IMR-90 (cell line): Measurements from ENCODE around the gene SOD1. TPM values are rescaled to one million over a fixed set of nuclear protein-coding genes. Genes with fewer than 3 reads are reported as not detected.
"Not testable (repeated sequence)": the region's sequence is repeated elsewhere in the genome, so short reads cannot be mapped to it uniquely, and the experiment has no call there.

Experiments
- ATAC-seq: fragments of 200-7000 bp; cut with Tn5 transposase; 2 replicates; pipeline ENCODE4 v1.9.1; 2020; ENCODE audit warnings: low read depth, mild to moderate bottlenecking, moderate library complexity
- BruUV-seq: library from RNA; stranded (reverse); fragments of 400-500 nt; replicated peaks from 2 replicates; lab custom pipeline; 2021; lab: Mats Ljungman, UMichigan
- CTCF ChIA-PET: fragments of 300-600 bp; formaldehyde crosslinking; extraction: SDS; loops from one replicate; lab custom pipeline; 2021; ENCODE audit warnings: antibody characterized with exemption; lab: Yijun Ruan, JAX
- POLR2A ChIA-PET: fragments of 300-600 bp; sonication (Branson Sonifier 250); formaldehyde crosslinking; loops from one replicate; lab custom pipeline; 2022; ENCODE audit warnings: antibody characterized with exemption; ENCODE audit not compliant: unreplicated experiment; lab: Charles Lee
- DNase-seq: peaks from one replicate; pipeline ENCODE4 v3.0.0; 2013
- H2AFZ ChIP-seq: replicated peaks from 2 replicates; pipeline ENCODE3; 2013; ENCODE audit warnings: low read length, mild to moderate bottlenecking; ENCODE audit not compliant: poor library complexity
- H2AK5ac ChIP-seq: 2 replicates; pipeline ENCODE4 v1.6.1; 2013; ENCODE audit warnings: low read depth, low read length, inconsistent platforms
- H2AK9ac ChIP-seq: replicated peaks from 2 replicates; pipeline ENCODE3; 2013; ENCODE audit warnings: mild to moderate bottlenecking, low read depth, low read length, moderate library complexity; ENCODE audit not compliant: poor library complexity
- H2BK120ac ChIP-seq: 2 replicates; pipeline ENCODE4 v1.6.1; 2013; ENCODE audit warnings: low read depth, low read length, inconsistent platforms
- H2BK15ac ChIP-seq: 3 replicates; pipeline ENCODE4 v1.6.1; 2013; ENCODE audit warnings: low read depth, low read length, inconsistent platforms
- H2BK20ac ChIP-seq: 2 replicates; pipeline ENCODE4 v1.6.1; 2013; ENCODE audit warnings: low read depth, mild to moderate bottlenecking, inconsistent platforms, low read length, moderate library complexity
- H2BK5ac ChIP-seq: 2 replicates; pipeline ENCODE4 v1.6.1; 2013; ENCODE audit warnings: mild to moderate bottlenecking, low read depth, low read length, inconsistent platforms; ENCODE audit not compliant: poor library complexity, severe bottlenecking
- H3K14ac ChIP-seq: replicated peaks from 2 replicates; pipeline ENCODE4 v1.6.1; 2013; ENCODE audit warnings: low read depth, low read length, inconsistent platforms
- H3K18ac ChIP-seq: 2 replicates; pipeline ENCODE4 v1.6.1; 2013; ENCODE audit warnings: low read depth, low read length, control low read depth
- H3K23ac ChIP-seq: 2 replicates; pipeline ENCODE4 v1.6.1; 2013; ENCODE audit warnings: low read depth, low read length, inconsistent platforms
- H3K27ac ChIP-seq: 2 replicates; pipeline ENCODE4 v1.5.1; 2013; ENCODE audit warnings: mild to moderate bottlenecking, control low read depth, low read length; ENCODE audit not compliant: insufficient read depth
- H3K27me3 ChIP-seq: 2 replicates; pipeline ENCODE4 v1.6.1; 2013; ENCODE audit warnings: low read length; ENCODE audit not compliant: control insufficient read depth, insufficient read depth
- H3K36me3 ChIP-seq: 2 replicates; pipeline ENCODE4 v1.6.1; 2013; ENCODE audit warnings: low read length, mixed read lengths; ENCODE audit not compliant: control insufficient read depth, insufficient read depth
- H3K4ac ChIP-seq: 2 replicates; pipeline ENCODE4 v1.6.1; 2013; ENCODE audit warnings: low read depth, low read length, inconsistent platforms
- H3K4me1 ChIP-seq: 2 replicates; pipeline ENCODE4 v1.6.1; 2013; ENCODE audit warnings: low read length, mixed read lengths; ENCODE audit not compliant: control insufficient read depth, insufficient read depth
- H3K4me2 ChIP-seq: 2 replicates; pipeline ENCODE4 v1.6.1; 2013; ENCODE audit warnings: low read depth, mild to moderate bottlenecking, control low read depth, low read length, moderate library complexity
- H3K4me3 ChIP-seq: 2 replicates; pipeline ENCODE4 v1.5.1; 2013; ENCODE audit warnings: low read depth, mild to moderate bottlenecking, control low read depth, low read length, moderate library complexity; ENCODE audit not compliant: insufficient read depth
- H3K56ac ChIP-seq: 2 replicates; pipeline ENCODE4 v1.6.1; 2013; ENCODE audit warnings: low read length, inconsistent platforms; ENCODE audit not compliant: insufficient read depth; ENCODE audit errors: extremely low read depth
- H3K79me1 ChIP-seq, 2 experiments: 2 replicates each; pipeline ENCODE4 v1.6.1; 2013; ENCODE audit warnings: low read length in 2 of 2, inconsistent platforms in 1 of 2, low read depth in 1 of 2
- H3K9ac ChIP-seq: 2 replicates; pipeline ENCODE4 v1.6.1; 2013; ENCODE audit warnings: low read depth, low read length, control low read depth
- H3K9me1 ChIP-seq: 2 replicates; pipeline ENCODE4 v1.6.1; 2013; ENCODE audit warnings: low read length, inconsistent platforms; ENCODE audit not compliant: insufficient read depth
- H3K9me3 ChIP-seq: 2 replicates; pipeline ENCODE4 v1.6.1; 2013; ENCODE audit warnings: low read length; ENCODE audit not compliant: control insufficient read depth, insufficient read depth
- H4K20me1 ChIP-seq: 2 replicates; pipeline ENCODE4 v1.6.1; 2013; ENCODE audit warnings: low read length, inconsistent platforms; ENCODE audit not compliant: insufficient read depth
- H4K5ac ChIP-seq: 2 replicates; pipeline ENCODE4 v1.6.1; 2013; ENCODE audit warnings: mild to moderate bottlenecking, low read depth, low read length, control low read depth
- H4K8ac ChIP-seq, 2 experiments: 2 replicates each; pipeline ENCODE4 v1.6.1; 2013; ENCODE audit warnings: low read depth in 2 of 2, low read length in 2 of 2, control low read depth in 1 of 2, inconsistent platforms in 1 of 2
- H4K91ac ChIP-seq: 2 replicates; pipeline ENCODE4 v1.6.1; 2013; ENCODE audit warnings: low read depth, low read length, inconsistent platforms; ENCODE audit not compliant: insufficient read depth
- MXI1 ChIP-seq: IDR thresholded peaks from 2 replicates; pipeline ENCODE4 v1.6.1; 2012; ENCODE audit warnings: low read depth, mild to moderate bottlenecking, low read length, moderate library complexity, borderline replicate concordance
- WGBS, 2 experiments: methylation state at CpG; one replicate each; pipeline versions ENCODE4 v1.1.5 to v1.1.7; 2013; ENCODE audit warnings: missing lambda C conversion rate in 2 of 2; ENCODE audit not compliant: insufficient read length in 1 of 2; ENCODE audit errors: extremely low coverage in 2 of 2; 5-methylcytosine and 5-hydroxymethylcytosine counted together
- dilution Hi-C: fragments of 300-500 bp; cut with HindIII; formaldehyde crosslinking; loops from one replicate; pipeline ENCODE4 v1.14.3; 2018; ENCODE audit warnings: low sequenced_read_pairs; ENCODE audit not compliant: unreplicated experiment
- in situ Hi-C: fragments of 300-500 bp; cut with MboI; formaldehyde crosslinking; loops from 3 replicates; pipeline ENCODE4 v1.14.3; 2019; ENCODE audit warnings: low sequenced_read_pairs, inconsistent platforms, mixed read lengths
- intact Hi-C: fragments of 100-400 bp; cut with micrococcal nuclease; formaldehyde crosslinking; loops from 2 replicates; pipeline ENCODE4 v1.10.0; 2022
- polyA plus RNA-seq, 3 experiments: library from polyadenylated mRNA; depleted of rRNA; stranded (reverse); fragments of >200 nt; gene quantifications; 2 replicates each; pipeline ENCODE4 v1.2.3, GENCODE V29; 2012; ENCODE audit warnings: low replicate concordance in 1 of 3
- total RNA-seq: library from RNA; depleted of rRNA; stranded (reverse); fragments of >200 nt; gene quantifications from 2 replicates; pipeline ENCODE4 v1.2.3, GENCODE V29; 2012

Gene SOD1
- total and polyA plus RNA-seq, 2 of the 4 experiments (the other 2 are of a cell fraction): 312 to 392 TPM

DNA sequence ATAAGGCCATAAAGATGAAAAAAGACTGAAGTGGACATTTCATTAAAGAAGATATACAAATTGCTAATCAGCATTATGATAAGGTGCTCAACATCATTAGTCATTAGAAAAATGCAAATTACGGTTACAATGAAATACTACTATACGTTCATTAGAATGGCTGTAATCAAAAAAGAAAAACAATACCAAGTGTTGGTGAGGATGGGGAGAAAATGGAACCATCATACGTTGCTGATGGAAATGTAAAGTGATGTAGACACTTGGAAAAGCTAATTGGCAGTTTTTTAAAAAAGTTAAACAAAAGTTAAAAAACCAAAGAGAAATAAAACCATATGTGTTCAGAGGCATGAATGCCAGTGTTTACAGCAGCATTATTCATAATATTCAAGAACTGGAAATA, 8.6 kb upstream of the SOD1 start:
- ATAC-seq (no peak), DNase-seq (no peak)
- no peak overlapping the region for H3K23ac ChIP-seq
- intact Hi-C loops (no loop called here), dilution Hi-C loops (no loop called here), in situ Hi-C loops (no loop called here)
- no peak overlapping the region for H3K4me3 ChIP-seq
- no peaks in the 10 kb centered on the region for H3K9me3 ChIP-seq
- no peaks in the 10 kb centered on the region for H3K9me1 ChIP-seq
- H3K27ac ChIP-seq: no peak overlapping the region
- no peaks in the 10 kb centered on the region for H3K27me3 ChIP-seq
- H3K4ac ChIP-seq: no peak overlapping the region
- H3K18ac ChIP-seq: no peak overlapping the region
- no peak overlapping the region for H2BK5ac ChIP-seq
- TF ChIP-seq MXI1: no peak
- no peak overlapping the region for H2BK120ac ChIP-seq
- no peak overlapping the region for H4K5ac ChIP-seq
- no peak overlapping the region for H2AK5ac ChIP-seq
- no peak overlapping the region for H3K56ac ChIP-seq
- H2AK9ac ChIP-seq: no peak overlapping the region
- no peak overlapping the region for H2BK20ac ChIP-seq
- H4K20me1 ChIP-seq: no peaks in the 10 kb centered on the region
- CTCF ChIA-PET: no interaction called here
- BruUV-seq: no TSS peak
- H4K8ac ChIP-seq: no peak overlapping the region
- H3K4me2 ChIP-seq: no peak overlapping the region
- no peak overlapping the region for H2AFZ ChIP-seq
- H3K36me3 ChIP-seq: no peaks in the 10 kb centered on the region
- no peak overlapping the region for H2BK15ac ChIP-seq
- H3K79me1 ChIP-seq: no peaks in the 10 kb centered on the region
- no peak overlapping the region for H3K14ac ChIP-seq
- POLR2A ChIA-PET: no interaction called here
- WGBS, 2 experiments: no CpG with 5 or more reads among the region's 3 CpGs
- H3K4me1 ChIP-seq: no peaks in the 10 kb centered on the region
- no peak overlapping the region for H3K9ac ChIP-seq
- no peak overlapping the region for H4K91ac ChIP-seq

DNA sequence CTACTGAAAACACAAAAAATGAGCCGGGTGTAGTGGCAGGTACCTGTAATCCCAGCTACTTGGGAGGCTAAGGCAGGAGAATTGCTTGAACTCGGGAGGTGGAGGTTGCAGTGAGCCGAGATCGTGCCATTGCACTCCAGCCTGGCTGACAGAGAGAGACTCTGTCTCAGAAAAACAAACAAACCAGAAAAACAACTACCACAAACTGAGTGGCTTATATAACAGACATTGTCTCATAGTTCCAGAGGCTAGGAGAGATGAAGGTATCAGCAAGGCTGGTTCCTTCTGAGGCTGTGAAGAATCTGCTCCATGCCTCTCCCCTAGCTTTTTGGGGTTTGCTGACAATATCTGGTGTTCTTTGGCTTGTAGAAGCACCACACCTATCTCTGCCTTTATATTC, 8.0 kb upstream of the SOD1 start:
- no CpG with 5 or more reads among the region's 4 CpGs for WGBS, 2 experiments
- H2AFZ ChIP-seq, H4K91ac ChIP-seq, H3K9ac ChIP-seq, H2BK5ac ChIP-seq, H3K4ac ChIP-seq, H3K9me3 ChIP-seq, H2AK9ac ChIP-seq, H4K8ac ChIP-seq, dilution Hi-C loops, in situ Hi-C loops, H2AK5ac ChIP-seq, H3K18ac ChIP-seq, ATAC-seq, H3K23ac ChIP-seq, H4K20me1 ChIP-seq, H3K4me3 ChIP-seq, intact Hi-C loops, H3K27me3 ChIP-seq, H3K27ac ChIP-seq, H3K79me1 ChIP-seq, H3K4me2 ChIP-seq, H2BK20ac ChIP-seq, H2BK15ac ChIP-seq, POLR2A ChIA-PET, H3K14ac ChIP-seq, H3K4me1 ChIP-seq, DNase-seq, H4K5ac ChIP-seq, CTCF ChIA-PET, BruUV-seq, H3K36me3 ChIP-seq, H2BK120ac ChIP-seq, H3K9me1 ChIP-seq, H3K56ac ChIP-seq: not testable (repeated sequence)
